ENCODE results near the gene ZDHHC19.

Gene ZDHHC19

DNA sequence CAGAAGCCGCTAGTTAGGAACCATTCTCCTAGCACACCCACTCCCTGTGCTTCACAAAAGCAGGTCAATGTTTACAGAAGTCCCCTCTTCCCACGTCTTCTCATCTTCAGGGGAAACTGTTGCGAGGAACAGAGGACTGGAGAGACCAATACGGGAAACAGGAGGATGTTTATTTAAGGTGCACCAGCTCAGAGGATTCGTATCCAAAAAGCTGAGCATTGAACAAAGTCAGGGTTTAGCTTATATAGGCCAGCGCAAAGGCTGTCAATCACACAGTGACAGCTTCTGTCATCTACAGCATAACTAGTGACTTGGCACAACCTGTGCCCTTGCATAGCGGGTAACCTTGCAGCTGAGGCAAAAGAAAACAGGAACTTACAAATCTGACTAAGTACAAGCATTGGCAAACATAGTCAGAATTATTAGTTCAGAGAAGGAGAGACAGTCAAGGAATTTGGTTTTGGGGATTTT, 61.3 kb downstream of the ZDHHC19 start:
- DNase-seq (ENCODE audit: low read depth in 2 of 2): no peak

DNA sequence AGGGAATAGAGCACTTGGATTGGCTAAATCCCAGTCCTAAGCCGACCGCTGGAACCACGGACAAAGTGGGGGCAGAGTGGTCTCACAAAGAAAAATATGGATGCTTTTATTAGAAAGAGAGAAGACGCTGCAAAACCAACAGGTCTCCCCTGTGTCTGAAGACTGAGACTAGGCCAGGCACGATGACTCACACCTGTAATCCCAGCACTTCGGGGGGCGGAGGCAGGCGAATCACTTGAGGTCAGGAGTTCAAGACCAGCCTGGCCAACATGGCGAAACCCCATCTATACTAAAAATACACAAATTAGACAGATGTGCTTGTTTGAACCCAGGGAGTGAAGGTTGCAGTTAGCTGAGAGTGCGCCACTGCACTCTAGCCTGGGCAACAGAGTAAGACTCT, 61.8 kb downstream of the ZDHHC19 start:
- no peak for DNase-seq (ENCODE audit: low read depth in 2 of 2)
